Naive B cell (primary cell): ENCODE data around the gene FHAD1. TPM values are rescaled to one million over a fixed set of nuclear protein-coding genes. Genes with fewer than 3 reads are reported as not detected.

Experiments used
- ATAC-seq, 2 donors: fragments of 150-1000 bp; cut with Tn5 transposase; 2 replicates each; pipeline ENCODE4 v1.10.0; 2021; ENCODE audit warnings: low read depth in 2 of 2, mild to moderate bottlenecking in 2 of 2, moderate library complexity in 2 of 2
- DNase-seq: peaks from one replicate; pipeline ENCODE4 v3.0.0; 2022
- H3K27ac Mint-ChIP-seq, 6 donors: one replicate each; pipeline ENCODE4 v1.8.0; 2020 to 2022; ENCODE audit warnings: mild to moderate bottlenecking in 6 of 6, mixed read lengths in 6 of 6, moderate library complexity in 5 of 6, inconsistent platforms in 2 of 6
- H3K27me3 Mint-ChIP-seq, 3 donors: one replicate each; pipeline ENCODE4 v1.8.0; 2021 to 2022; ENCODE audit warnings: mixed read lengths in 3 of 3, mild to moderate bottlenecking in 1 of 3
- H3K36me3 Mint-ChIP-seq, 2 donors: one replicate each; pipeline ENCODE4 v1.8.0; 2020 to 2022; ENCODE audit warnings: mixed read lengths in 2 of 2, inconsistent platforms in 1 of 2, mild to moderate bottlenecking in 1 of 2
- H3K4me1 Mint-ChIP-seq, 3 donors: one replicate each; pipeline ENCODE4 v1.8.0; 2020 to 2022; ENCODE audit warnings: mixed read lengths in 3 of 3, inconsistent platforms in 1 of 3, mild to moderate bottlenecking in 1 of 3, moderate library complexity in 1 of 3
- H3K4me3 Mint-ChIP-seq, 8 donors: one replicate each; pipeline ENCODE4 v1.8.0; 2020 to 2022; ENCODE audit warnings: mild to moderate bottlenecking in 8 of 8, mixed read lengths in 8 of 8, moderate library complexity in 8 of 8, inconsistent platforms in 2 of 8
- H3K9me3 Mint-ChIP-seq, 7 donors: one replicate each; pipeline ENCODE4 v1.8.0; 2020 to 2022; ENCODE audit warnings: mixed read lengths in 7 of 7, mild to moderate bottlenecking in 5 of 7, inconsistent platforms in 2 of 7, moderate library complexity in 1 of 7
- polyA plus RNA-seq, 6 donors: library from polyadenylated mRNA; unstranded; fragments of 300-500 nt; fragmentation: Illumina TruSeq; gene quantifications; one replicate each; pipeline ENCODE4 v1.2.3, GENCODE V29; 2021; ENCODE audit warnings: low read depth in 6 of 6

FHAD1 gene
- polyA plus RNA-seq, 6 donors from 2014 or later, result not detected

- Mint-ChIP-seq H3K9me3 (no peaks in the 10 kb centered on the region), H3K36me3 (no peaks in the 10 kb centered on the region), H3K4me3 (no peak overlapping the region), H3K27ac (peak overlapping the region in 2 of 6 donors; percentile 47 to 59), H3K4me1 (no peaks in the 10 kb centered on the region), H3K27me3 (no peaks in the 10 kb centered on the region)
- no peak for ATAC-seq
- no peak for DNase-seq
These were observed 188.4 kb downstream of the FHAD1 start for GRCh38 chr1:15435239-15436077.

- H3K9me3 Mint-ChIP-seq, result no peaks in the 10 kb centered on the region
- H3K4me1 Mint-ChIP-seq, result no peaks in the 10 kb centered on the region
- H3K27ac Mint-ChIP-seq, result peak overlapping the region in 1 of 6 donors; percentile 58
- H3K4me3 Mint-ChIP-seq, result no peak overlapping the region
- no peak for ATAC-seq
- DNase-seq, result no peak
- peaks cover 0 to 5% (median 1%) of the 10 kb centered on the region in 3 donors for H3K27me3 Mint-ChIP-seq
- H3K36me3 Mint-ChIP-seq, result no peaks in the 10 kb centered on the region
These were observed 189.9 kb downstream of the FHAD1 start for GRCh38 chr1:15436881-15437442.

- Mint-ChIP-seq H3K36me3 (no peaks in the 10 kb centered on the region), H3K27ac (no peak overlapping the region), H3K4me3 (no peak overlapping the region), H3K4me1 (no peaks in the 10 kb centered on the region), H3K9me3 (no peaks in the 10 kb centered on the region), H3K27me3 (peaks cover 0 to 18% (median 9%) of the 10 kb centered on the region in 3 donors)
- no peak for ATAC-seq
- DNase-seq, result no peak
These were observed 192.3 kb downstream of the FHAD1 start for GRCh38 chr1:15439325-15439724.

GRCh38 chr1:15440357-15440756 is 193.3 kb downstream of the FHAD1 start:
- H3K9me3 Mint-ChIP-seq, result no peaks in the 10 kb centered on the region

GRCh38 chr1:15441247-15441646 is 194.2 kb downstream of the FHAD1 start:
- Mint-ChIP-seq H3K4me1 (no peaks in the 10 kb centered on the region), H3K9me3 (peaks cover 0 to 2% (median 0%) of the 10 kb centered on the region in 7 donors), H3K36me3 (no peaks in the 10 kb centered on the region), H3K27me3 (peaks cover 9 to 33% (median 19%) of the 10 kb centered on the region in 3 donors), H3K4me3 (no peak overlapping the region), H3K27ac (peak overlapping the region in 1 of 6 donors; percentile 19)
- no peak for ATAC-seq
- no peak for DNase-seq

More at GRCh38 chr1:15440357-15440756, 193.3 kb downstream of the FHAD1 start:
- ATAC-seq (no peak), DNase-seq (no peak)
- Mint-ChIP-seq H3K4me3 (peak overlapping the region in 1 of 8 donors; percentile 9), H3K27ac (no peak overlapping the region), H3K4me1 (no peaks in the 10 kb centered on the region), H3K36me3 (no peaks in the 10 kb centered on the region), H3K27me3 (peaks cover 4 to 24% (median 10%) of the 10 kb centered on the region in 3 donors)

GRCh38 chr1:15442119-15442518 is 195.1 kb downstream of the FHAD1 start:
- Mint-ChIP-seq H3K27ac (no peak overlapping the region), H3K9me3 (peaks cover 0 to 2% (median 0%) of the 10 kb centered on the region in 7 donors), H3K4me3 (peak overlapping the region in 1 of 8 donors; percentile 25), H3K27me3 (peaks cover 11 to 42% (median 27%) of the 10 kb centered on the region in 3 donors), H3K4me1 (no peaks in the 10 kb centered on the region), H3K36me3 (no peaks in the 10 kb centered on the region)
- no peak for ATAC-seq
- DNase-seq, result no peak

- no peak for ATAC-seq
- Mint-ChIP-seq H3K9me3 (peaks cover 0 to 2% (median 0%) of the 10 kb centered on the region in 7 donors), H3K4me3 (no peak overlapping the region)
These were observed 195.7 kb downstream of the FHAD1 start for GRCh38 chr1:15442759-15443158.

GRCh38 chr1:15443281-15443680 is 196.3 kb downstream of the FHAD1 start:
- Mint-ChIP-seq H3K4me3 (no peak overlapping the region), H3K4me1 (no peaks in the 10 kb centered on the region), H3K9me3 (peaks cover 0 to 2% (median 0%) of the 10 kb centered on the region in 7 donors), H3K27ac (no peak overlapping the region), H3K36me3 (no peaks in the 10 kb centered on the region), H3K27me3 (peaks cover 14 to 48% (median 31%) of the 10 kb centered on the region in 3 donors)
- DNase-seq (no peak), ATAC-seq (no peak)

More at GRCh38 chr1:15442759-15443158, 195.7 kb downstream of the FHAD1 start:
- Mint-ChIP-seq H3K4me1 (no peaks in the 10 kb centered on the region), H3K36me3 (no peaks in the 10 kb centered on the region), H3K27ac (no peak overlapping the region), H3K27me3 (peaks cover 14 to 48% (median 31%) of the 10 kb centered on the region in 3 donors)
- no peak for DNase-seq

- Mint-ChIP-seq H3K4me1 (no peaks in the 10 kb centered on the region), H3K36me3 (no peaks in the 10 kb centered on the region), H3K4me3 (no peak overlapping the region), H3K9me3 (peaks cover 0 to 2% (median 0%) of the 10 kb centered on the region in 7 donors), H3K27me3 (peaks cover 14 to 53% (median 37%) of the 10 kb centered on the region in 3 donors), H3K27ac (no peak overlapping the region)
- DNase-seq, result no peak
- no peak for ATAC-seq
These were observed 197.7 kb downstream of the FHAD1 start for GRCh38 chr1:15444468-15445389.

GRCh38 chr1:15445390-15446122 is 198.5 kb downstream of the FHAD1 start:
- Mint-ChIP-seq H3K36me3 (no peaks in the 10 kb centered on the region), H3K27ac (peak overlapping the region in 1 of 6 donors; percentile 28), H3K9me3 (peaks cover 0 to 2% (median 0%) of the 10 kb centered on the region in 7 donors), H3K4me3 (no peak overlapping the region), H3K4me1 (no peaks in the 10 kb centered on the region), H3K27me3 (peaks cover 14 to 56% (median 41%) of the 10 kb centered on the region in 3 donors)
- DNase-seq (no peak), ATAC-seq (no peak)

GRCh38 chr1:15446212-15446611 is 199.2 kb downstream of the FHAD1 start:
- H3K27ac Mint-ChIP-seq, result no peak overlapping the region
- DNase-seq, result no peak
- H3K27me3 Mint-ChIP-seq, result peaks cover 18 to 52% (median 46%) of the 10 kb centered on the region in 3 donors
- H3K9me3 Mint-ChIP-seq, result peaks cover 0 to 6% (median 0%) of the 10 kb centered on the region in 7 donors
- H3K4me1 Mint-ChIP-seq, result no peaks in the 10 kb centered on the region
- H3K4me3 Mint-ChIP-seq, result no peak overlapping the region
- ATAC-seq, result no peak
- no peaks in the 10 kb centered on the region for H3K36me3 Mint-ChIP-seq
